GM03348 (cell line): ENCODE data around the gene TNXB.
"Not testable (repeated sequence)": the region's sequence is repeated elsewhere in the genome, so short reads cannot be mapped to it uniquely, and the experiment has no call there.

ENCODE experiments used
- DNase-seq: peaks from one replicate; pipeline ENCODE4 v3.0.0; 2012; ENCODE audit warnings: low spot score

Gene TNXB

GRCh38 chr6:32085759-32086459 is 23.2 kb downstream of the TNXB start:
- no peak for DNase-seq

- DNase-seq = no peak
Measured at GRCh38 chr6:32084780-32085179, 24.4 kb downstream of the TNXB start.

DNA sequence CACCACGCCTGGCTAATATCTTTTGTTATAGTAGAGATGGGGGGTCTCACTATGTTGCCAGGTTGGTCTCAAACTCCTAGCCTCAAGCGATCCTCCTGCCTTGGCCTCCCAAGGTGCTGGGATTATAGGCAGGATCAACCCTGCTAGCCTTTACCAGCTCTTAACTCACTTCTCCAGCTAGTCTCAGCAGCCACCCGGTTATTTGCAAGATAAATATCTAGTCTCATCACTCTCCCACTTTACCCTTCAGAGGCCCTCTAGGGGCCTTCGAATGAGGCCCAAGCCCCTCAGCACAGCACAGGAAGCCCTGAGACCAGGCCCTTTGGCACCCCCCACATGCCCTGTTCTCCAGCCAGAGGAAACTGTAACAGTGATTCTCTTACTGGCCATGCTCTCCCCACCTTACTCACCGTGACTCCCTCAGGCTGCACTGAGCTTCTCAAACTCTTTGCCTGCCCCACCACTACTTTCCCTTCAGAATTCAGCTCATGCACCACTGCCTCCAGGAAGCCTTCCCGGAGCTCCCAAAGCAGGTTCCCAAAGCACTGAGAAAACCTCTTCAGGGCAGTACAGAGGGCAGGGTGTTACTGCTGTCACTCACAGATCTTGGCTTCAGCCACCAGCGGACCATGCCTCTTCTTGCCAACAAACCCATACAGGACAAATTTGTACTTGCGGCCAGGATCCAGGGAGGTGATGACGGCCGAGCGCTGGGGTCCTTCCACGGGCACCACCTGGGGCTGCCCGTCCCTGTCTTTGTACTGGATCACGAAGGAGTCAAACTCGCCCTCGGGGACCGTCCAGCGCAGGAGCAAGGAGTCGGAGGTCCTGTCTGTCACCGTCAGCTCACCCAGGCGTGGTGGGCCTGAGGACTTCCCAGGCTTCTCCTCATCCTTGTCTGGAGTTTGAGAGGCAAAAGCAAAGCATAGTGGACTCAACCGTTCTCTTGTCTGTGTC is 25.0 kb downstream of the TNXB start:
- no peak for DNase-seq

DNA sequence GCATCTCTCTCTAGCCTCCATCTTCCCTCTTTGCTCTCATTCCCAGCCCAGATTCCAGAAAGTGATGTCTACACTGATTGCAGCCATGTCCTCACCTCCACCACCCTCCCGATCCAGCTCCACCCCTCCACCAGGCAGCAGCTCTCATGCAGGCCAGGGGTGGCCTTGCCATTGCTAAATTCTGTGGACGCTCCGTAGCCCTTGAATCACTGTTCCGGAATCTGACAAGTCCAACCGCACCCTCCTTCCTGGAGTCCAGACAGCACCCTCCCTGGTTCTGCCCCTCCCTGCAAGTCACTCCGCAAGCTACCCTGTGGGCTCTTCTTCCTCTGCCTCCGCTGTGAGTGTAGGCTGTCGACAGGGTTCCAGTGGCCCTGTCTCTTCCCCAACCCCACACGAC is 26.2 kb downstream of the TNXB start:
- DNase-seq = peak; percentile 95

- DNase-seq = no peak
Measured at GRCh38 chr6:32082478-32082877, 26.7 kb downstream of the TNXB start.

GRCh38 chr6:32081168-32081990 is 27.8 kb downstream of the TNXB start:
- DNase-seq = peak; percentile 97

DNA sequence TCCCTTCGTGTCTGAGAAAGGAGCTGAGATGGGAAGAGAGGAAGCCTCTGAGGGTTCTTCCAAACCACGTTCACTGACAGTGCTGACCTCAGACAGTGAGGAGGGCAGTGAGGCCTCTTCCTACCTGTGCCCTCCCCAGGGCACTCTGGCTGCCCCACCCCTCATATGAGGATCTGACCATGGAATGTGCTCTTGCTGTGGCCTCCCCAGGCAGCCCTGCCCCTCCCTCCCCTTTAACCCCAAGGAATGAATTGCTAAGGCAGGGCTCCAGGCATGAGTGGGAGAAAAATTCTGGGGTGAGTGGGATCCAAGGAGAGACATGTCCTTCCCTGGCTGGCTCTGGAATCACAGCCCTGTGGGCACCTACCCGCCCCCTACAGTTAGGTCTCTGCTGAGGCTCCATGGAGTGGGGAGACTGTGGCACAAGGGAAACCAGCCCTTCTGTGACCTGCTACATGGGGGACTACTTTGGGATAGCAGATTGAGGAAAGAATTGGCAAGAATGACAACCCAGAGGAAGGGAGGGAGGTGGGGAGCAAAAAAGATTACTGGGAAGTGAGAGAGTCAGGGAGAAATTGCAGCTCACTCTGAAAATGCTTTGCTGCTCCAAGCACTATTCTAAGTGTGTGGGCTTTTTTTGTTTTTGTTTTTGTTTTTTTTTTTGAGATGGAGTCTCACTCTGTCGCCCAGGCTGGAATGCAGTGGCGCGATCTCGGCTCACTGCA is 29.4 kb downstream of the TNXB start:
- DNase-seq = peak; percentile 69

GRCh38 chr6:32076321-32076809 is 32.8 kb downstream of the TNXB start:
- DNase-seq = peak; percentile 73

- no peak for DNase-seq
Measured at GRCh38 chr6:32075781-32076180, 33.4 kb downstream of the TNXB start.

DNA sequence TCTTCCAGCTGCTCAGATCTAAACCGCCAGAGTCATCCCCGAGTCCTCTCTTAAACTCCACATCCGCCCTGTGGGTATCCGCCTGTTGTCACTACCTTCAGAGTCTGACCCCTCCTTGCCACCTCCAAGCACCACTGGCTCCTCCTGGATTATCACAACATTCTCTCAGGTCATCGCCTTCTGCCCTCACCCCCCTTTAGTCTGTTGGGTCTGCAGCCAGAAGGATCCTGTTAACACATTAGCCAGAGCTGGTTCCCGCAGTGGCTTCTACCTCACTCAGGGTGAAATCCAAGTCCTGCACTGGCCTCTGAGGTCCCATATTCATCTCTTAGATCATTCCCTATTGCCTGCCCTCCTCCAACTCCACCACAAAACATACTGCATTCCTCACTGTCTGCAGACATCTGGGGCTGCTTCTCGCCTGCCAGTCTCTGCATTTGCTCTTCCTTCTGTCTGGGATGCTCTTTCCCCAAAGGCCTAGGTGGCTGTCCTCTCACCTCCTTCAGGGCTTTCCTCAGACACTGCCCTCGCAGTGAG is 34.1 kb downstream of the TNXB start:
- peak; percentile 82 for DNase-seq

GRCh38 chr6:32073613-32074012 is 35.5 kb downstream of the TNXB start:
- DNase-seq = no peak

DNA sequence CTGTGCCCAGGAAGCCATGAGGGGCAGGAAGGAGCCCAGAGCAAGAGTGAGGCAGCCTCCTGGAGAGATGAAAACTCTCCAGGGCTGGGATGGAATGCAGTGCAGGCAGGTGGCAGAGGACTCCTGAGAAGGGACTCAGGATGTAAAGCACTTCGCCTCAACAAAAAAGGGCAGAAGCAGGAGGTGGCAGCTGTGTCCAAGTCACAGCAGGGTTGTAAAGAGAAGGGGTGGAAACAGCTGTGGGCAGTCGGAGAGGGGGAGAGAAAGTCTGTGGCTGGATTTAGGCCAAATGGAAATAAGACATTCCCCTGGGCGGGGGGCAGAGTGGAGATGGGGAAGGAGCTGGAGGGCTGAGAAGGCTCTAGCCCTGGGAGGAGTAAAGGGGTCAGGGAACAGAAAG is 36.0 kb downstream of the TNXB start:
- no peak for DNase-seq

DNA sequence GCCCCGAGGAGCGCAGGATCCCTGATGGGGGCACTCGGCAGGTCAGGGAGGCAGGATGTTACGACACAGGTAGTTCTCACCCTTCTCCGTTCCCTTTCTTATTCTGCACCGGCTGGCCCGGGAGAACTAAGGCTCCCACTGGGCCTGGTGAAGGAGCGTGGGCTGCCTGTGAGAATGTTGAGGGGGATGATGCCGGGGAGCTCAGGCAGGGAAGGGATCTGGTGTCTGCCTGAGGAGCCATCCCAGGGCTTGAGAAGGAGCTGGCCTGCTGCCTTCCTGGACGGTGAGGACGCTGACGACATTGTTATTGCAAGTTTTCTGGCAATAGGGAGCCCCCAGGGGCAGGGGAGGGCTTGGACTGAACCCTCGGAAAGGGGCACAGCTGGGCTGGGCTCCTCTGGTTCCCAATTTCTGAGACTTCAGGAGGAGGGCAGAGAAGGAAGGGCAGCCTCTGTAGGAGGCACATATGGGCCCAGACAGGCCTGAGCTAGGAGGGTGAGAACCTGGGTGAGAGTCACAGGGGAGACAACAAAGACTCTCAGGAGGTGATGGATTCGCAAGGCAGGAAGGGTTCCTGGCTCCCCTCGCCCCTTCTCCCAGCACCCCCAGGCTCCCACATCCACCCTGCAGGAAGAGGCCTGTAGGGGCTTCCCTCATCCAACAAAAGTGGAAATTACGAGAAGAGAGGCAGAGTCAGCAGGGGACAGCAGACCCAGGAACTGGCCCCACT is 38.2 kb downstream of the TNXB start:
- DNase-seq = no peak

DNA sequence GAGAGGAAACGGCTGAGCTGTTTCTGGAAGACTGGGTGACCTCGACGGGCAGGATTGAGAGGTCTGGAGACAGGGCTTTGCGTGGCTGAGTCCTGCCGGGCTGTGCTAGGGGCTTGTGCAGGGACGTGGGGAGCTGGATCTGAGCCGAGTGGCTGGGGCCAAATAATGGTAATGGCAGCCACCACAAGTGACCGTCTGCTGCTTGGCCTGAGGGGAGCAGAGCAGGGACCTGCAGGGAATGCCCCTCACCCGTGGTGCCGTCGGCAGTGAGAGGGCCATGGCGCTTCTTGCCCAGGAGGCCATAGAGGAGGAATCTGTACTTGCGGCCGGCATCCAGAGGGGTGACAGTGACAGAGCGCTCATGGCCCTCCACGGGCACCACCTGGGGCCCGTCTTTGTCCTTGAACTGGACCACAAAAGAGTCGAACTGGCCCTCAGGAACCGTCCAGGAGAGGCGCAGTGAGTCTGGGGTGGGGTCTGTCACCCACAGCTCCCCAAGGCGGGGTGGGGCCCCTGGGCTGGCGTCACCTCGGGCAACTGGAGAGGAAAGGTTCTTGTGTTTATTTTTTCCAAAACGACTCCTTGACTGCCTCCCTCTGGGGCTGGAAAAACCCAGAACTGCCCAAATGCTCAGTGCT is 39.1 kb downstream of the TNXB start:
- no peak for DNase-seq

GRCh38 chr6:32069460-32069859 is 39.7 kb downstream of the TNXB start:
- DNase-seq = no peak

GRCh38 chr6:32068867-32069266 is 40.3 kb downstream of the TNXB start:
- DNase-seq = no peak

- DNase-seq = not testable (repeated sequence)
Measured at GRCh38 chr6:32068315-32068714, 40.8 kb downstream of the TNXB start.

DNA sequence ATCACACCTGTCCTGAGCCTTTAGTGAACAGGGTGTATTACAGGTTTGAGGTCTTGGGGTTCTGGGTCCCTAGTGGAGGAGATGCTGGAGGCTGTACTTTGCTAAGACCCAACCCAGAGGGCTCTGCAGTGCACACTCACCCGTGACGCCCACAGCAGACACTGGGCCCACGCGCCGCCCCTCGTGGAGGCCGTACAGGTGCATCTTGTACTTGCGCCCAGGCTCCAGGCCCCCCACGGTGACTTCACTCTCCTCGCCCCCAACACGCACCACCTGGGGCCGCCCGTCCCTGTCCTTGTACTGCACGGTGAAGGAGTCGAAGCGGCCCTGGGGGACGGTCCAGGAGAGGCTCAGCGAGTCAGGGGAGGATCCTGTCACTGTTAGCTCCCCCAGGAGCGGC is 41.6 kb downstream of the TNXB start:
- not testable (repeated sequence) for DNase-seq

DNA sequence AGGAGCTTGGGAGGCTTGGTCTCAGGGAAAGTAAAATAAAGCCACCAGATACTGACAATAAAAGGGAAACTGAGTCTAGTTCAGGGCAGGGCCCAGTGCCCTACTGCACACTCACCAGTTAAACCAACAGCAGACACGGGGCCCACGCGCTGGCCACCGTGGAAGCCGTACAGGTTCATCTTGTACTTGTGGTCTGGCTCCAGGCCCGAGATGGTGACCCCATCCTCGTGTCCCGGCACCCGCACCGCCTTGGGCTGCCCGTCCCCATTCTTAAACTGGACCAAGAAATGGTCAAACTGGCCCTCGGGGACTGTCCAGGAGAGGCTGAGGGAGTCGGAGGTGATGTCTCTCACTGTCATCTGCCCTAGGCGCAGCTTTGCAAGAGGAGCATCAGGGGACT is 44.4 kb downstream of the TNXB start:
- DNase-seq = no peak
